PC-3 (cell line): ENCODE results near the gene ATP10A. TPM values are rescaled to one million over a fixed set of nuclear protein-coding genes. Genes with fewer than 3 reads are reported as not detected.

Experiments
- ATAC-seq: fragments of 200-7000 bp; cut with Tn5 transposase; 2 replicates; pipeline ENCODE4 v1.9.1; 2020; ENCODE audit warnings: mild to moderate bottlenecking, moderate library complexity
- BruUV-seq: library from RNA; stranded (reverse); fragments of 400-500 nt; replicated peaks from 2 replicates; lab custom pipeline; 2021; lab: Mats Ljungman, UMichigan
- CTCF ChIA-PET: fragments of 300-600 bp; sonication (Branson Sonifier 250); formaldehyde crosslinking; loops from one replicate; lab custom pipeline; 2022; ENCODE audit warnings: antibody characterized with exemption; lab: Charles Lee
- POLR2A ChIA-PET: fragments of 300-600 bp; sonication (Branson Sonifier 250); formaldehyde crosslinking; loops from one replicate; lab custom pipeline; 2022; ENCODE audit warnings: antibody characterized with exemption; ENCODE audit not compliant: unreplicated experiment; lab: Charles Lee
- DNase-seq: peaks from one replicate; pipeline ENCODE4 v3.0.0-alpha.2; 2015
- H2AFZ ChIP-seq: fragments of 300-600 bp; sonication (generic); 2 replicates; pipeline ENCODE4 v1.6.0; 2016; ENCODE audit warnings: antibody characterized with exemption, low read length
- H3F3A ChIP-seq: fragments of 300-600 bp; sonication (generic); one replicate; pipeline ENCODE4 v1.6.0; 2017; ENCODE audit warnings: antibody characterized with exemption, low read length, control low read depth, mild to moderate bottlenecking; ENCODE audit not compliant: unreplicated experiment
- H3K27ac ChIP-seq: fragments of 300-600 bp; sonication (generic); 2 replicates; pipeline ENCODE4 v1.5.1; 2016; ENCODE audit warnings: mild to moderate bottlenecking, low read length
- H3K27me3 ChIP-seq: fragments of 300-600 bp; sonication (generic); 2 replicates; pipeline ENCODE4 v1.6.1; 2016; ENCODE audit warnings: low read length, mixed read lengths
- H3K36me3 ChIP-seq: fragments of 300-600 bp; sonication (generic); 2 replicates; pipeline ENCODE4 v1.6.1; 2016; ENCODE audit warnings: low read depth, mixed run types, low read length, mixed read lengths
- H3K4me1 ChIP-seq: fragments of 300-600 bp; sonication (generic); 2 replicates; pipeline ENCODE4 v1.5.1; 2016; ENCODE audit warnings: low read length; ENCODE audit not compliant: insufficient read depth
- H3K4me2 ChIP-seq: fragments of 300-600 bp; sonication (generic); 2 replicates; pipeline ENCODE4 v1.6.0; 2016; ENCODE audit warnings: low read length
- H3K4me3 ChIP-seq: fragments of 300-600 bp; sonication (generic); 2 replicates; pipeline ENCODE4 v1.5.1; 2016; ENCODE audit warnings: mild to moderate bottlenecking, low read length, mixed read lengths
- H3K79me2 ChIP-seq: fragments of 300-600 bp; sonication (generic); 2 replicates; pipeline ENCODE4 v1.6.1; 2017; ENCODE audit warnings: low read length, mixed read lengths
- H3K9ac ChIP-seq: fragments of 300-600 bp; sonication (generic); 2 replicates; pipeline ENCODE4 v1.6.0; 2016; ENCODE audit warnings: mild to moderate bottlenecking, low read length
- H3K9me2 ChIP-seq: fragments of 300-600 bp; sonication (generic); replicated peaks from 2 replicates; pipeline ENCODE4 v1.6.1; 2016; ENCODE audit warnings: mixed run types, low read length, mixed read lengths
- H3K9me3 ChIP-seq: fragments of 300-600 bp; sonication (generic); 2 replicates; pipeline ENCODE4 v1.6.1; 2016; ENCODE audit warnings: low read length, mixed read lengths
- H4K20me1 ChIP-seq: fragments of 300-600 bp; sonication (generic); 2 replicates; pipeline ENCODE4 v1.6.1; 2016; ENCODE audit warnings: low read length, mixed read lengths
- EZH2 ChIP-seq: fragments of 300-600 bp; sonication (generic); IDR thresholded peaks from one replicate; pipeline ENCODE4 v1.6.1; 2017; ENCODE audit warnings: antibody characterized with exemption, mild to moderate bottlenecking, low read length; ENCODE audit not compliant: unreplicated experiment
- EZH2phosphoT487 ChIP-seq: fragments of 300-600 bp; sonication (generic); IDR thresholded peaks from 2 replicates; pipeline ENCODE4 v1.6.1; 2018; ENCODE audit warnings: mild to moderate bottlenecking, antibody characterized with exemption, low read length, borderline replicate concordance
- intact Hi-C: fragments of 100-400 bp; cut with micrococcal nuclease; formaldehyde crosslinking; loops from 2 replicates; pipeline ENCODE4 v1.9.0; 2023
- total RNA-seq: library from RNA; depleted of rRNA; stranded (reverse); fragments of >200 nt; gene quantifications from 2 replicates; pipeline ENCODE4 v1.2.3, GENCODE V29; 2014
- TF ChIP-seq, protein P1 (sequence below): fragments of 300-600 bp; sonication (generic); conservative IDR thresholded peaks from 2 replicates; pipeline ENCODE4 v1.5.1; 2017; ENCODE audit warnings: antibody characterized with exemption, low read depth, mild to moderate bottlenecking, low read length

Gene ATP10A
- total RNA-seq, 1 experiment from 2014 or later, result 2.6 TPM

DNA sequence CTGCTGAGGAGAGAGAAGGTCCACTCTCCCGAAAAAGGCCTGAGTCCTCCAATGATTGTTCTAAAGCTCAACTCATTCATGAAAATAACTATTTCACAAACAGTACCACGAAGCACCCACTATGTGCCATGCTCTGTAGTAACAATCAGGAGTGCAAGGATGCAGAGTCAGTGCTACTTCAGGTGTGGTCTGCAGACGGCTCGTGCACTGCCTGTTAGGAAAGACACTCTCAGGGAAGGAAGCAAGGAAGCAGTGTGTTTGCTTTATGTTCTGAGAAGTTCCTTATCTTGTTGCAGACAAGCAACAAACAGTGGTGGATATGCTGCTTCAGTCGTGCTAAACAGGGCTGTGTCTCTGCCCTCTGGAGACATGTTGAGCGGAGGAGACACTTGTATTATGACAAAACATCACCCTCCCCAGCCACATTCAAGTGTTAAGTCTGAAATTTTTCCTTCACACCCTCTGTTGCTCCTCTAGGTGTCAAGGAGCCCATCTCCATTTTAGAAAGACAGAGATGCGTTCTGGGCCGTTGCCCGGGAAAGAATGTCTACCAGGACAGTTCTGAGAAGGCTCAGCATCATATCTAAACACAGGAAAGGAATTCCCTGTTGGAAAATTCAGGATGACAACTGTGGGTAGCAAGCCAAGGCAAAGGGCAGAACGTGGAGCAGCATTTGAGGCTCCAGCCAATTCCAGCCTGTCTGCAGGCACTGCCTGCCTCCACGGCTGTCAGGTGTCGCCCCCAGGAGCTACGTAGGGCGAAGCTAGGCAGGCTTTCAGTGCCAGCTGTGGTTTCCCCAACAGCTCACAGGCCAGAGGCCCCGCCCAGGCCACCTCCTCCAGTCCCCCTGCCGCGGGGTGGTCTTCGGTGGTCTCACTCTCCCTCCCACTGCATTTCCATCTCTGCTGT is 13.4 kb upstream of the ATP10A start:
- Histone ChIP-seq H3K36me3 (no peaks in the 10 kb centered on the region), H3K4me1 (no peaks in the 10 kb centered on the region; the same call in 1 of the 2 replicates), H3K27me3 (no peaks in the 10 kb centered on the region), H3K9ac (no peak overlapping the region), H3K4me2 (no peak overlapping the region), H3K9me2 (no peaks in the 10 kb centered on the region), H4K20me1 (no peaks in the 10 kb centered on the region), H3F3A (no peaks in the 10 kb centered on the region), H2AFZ (no peak overlapping the region), H3K79me2 (no peaks in the 10 kb centered on the region), H3K4me3 (no peak overlapping the region), H3K27ac (no peak overlapping the region), H3K9me3 (no peaks in the 10 kb centered on the region)
- POLR2A ChIA-PET, result no interaction called here
- no TSS peak for BruUV-seq
- intact Hi-C loops, result no loop called here
- DNase-seq (no peak), ATAC-seq (no peak)
- CTCF ChIA-PET, result no interaction called here
- TF ChIP-seq EZH2phosphoT487 (no peak), EZH2 (no peak)
- TF ChIP-seq, protein P1, sequence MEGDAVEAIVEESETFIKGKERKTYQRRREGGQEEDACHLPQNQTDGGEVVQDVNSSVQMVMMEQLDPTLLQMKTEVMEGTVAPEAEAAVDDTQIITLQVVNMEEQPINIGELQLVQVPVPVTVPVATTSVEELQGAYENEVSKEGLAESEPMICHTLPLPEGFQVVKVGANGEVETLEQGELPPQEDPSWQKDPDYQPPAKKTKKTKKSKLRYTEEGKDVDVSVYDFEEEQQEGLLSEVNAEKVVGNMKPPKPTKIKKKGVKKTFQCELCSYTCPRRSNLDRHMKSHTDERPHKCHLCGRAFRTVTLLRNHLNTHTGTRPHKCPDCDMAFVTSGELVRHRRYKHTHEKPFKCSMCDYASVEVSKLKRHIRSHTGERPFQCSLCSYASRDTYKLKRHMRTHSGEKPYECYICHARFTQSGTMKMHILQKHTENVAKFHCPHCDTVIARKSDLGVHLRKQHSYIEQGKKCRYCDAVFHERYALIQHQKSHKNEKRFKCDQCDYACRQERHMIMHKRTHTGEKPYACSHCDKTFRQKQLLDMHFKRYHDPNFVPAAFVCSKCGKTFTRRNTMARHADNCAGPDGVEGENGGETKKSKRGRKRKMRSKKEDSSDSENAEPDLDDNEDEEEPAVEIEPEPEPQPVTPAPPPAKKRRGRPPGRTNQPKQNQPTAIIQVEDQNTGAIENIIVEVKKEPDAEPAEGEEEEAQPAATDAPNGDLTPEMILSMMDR, result no peak

DNA sequence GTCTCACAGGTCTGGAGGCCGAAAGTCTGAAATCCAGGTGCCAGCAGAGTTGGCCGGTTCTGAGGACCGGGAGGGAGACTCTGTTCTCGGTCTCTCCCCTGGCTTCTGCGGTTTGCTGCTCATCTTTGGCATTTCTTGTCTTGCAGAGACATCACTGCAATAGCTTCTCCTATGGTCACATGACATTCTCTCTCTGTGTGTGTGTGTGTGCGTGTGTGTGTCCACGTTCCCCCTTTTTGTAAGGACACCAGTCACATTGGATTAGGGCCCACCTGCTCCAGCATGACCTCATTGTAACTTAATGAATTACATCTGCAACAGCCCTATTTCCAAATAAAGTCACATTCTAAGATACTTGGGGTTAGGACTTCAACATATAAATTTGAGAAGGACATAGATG is 12.4 kb upstream of the ATP10A start:
- Histone ChIP-seq H3K4me1 (no peaks in the 10 kb centered on the region; the same call in 1 of the 2 replicates), H3K27me3 (no peaks in the 10 kb centered on the region), H3K79me2 (no peaks in the 10 kb centered on the region), H3F3A (no peaks in the 10 kb centered on the region), H3K4me2 (no peak overlapping the region), H3K4me3 (no peak overlapping the region), H3K36me3 (no peaks in the 10 kb centered on the region), H2AFZ (no peak overlapping the region), H3K27ac (no peak overlapping the region), H3K9me2 (no peaks in the 10 kb centered on the region), H3K9me3 (no peaks in the 10 kb centered on the region), H3K9ac (no peak overlapping the region), H4K20me1 (no peaks in the 10 kb centered on the region)
- ChIA-PET POLR2A (no interaction called here), CTCF (no interaction called here)
- ATAC-seq (no peak), DNase-seq (no peak)
- intact Hi-C loops, result no loop called here
- no TSS peak for BruUV-seq
- TF ChIP-seq EZH2 (no peak), EZH2phosphoT487 (no peak)
- TF ChIP-seq, protein P1, result no peak

DNA sequence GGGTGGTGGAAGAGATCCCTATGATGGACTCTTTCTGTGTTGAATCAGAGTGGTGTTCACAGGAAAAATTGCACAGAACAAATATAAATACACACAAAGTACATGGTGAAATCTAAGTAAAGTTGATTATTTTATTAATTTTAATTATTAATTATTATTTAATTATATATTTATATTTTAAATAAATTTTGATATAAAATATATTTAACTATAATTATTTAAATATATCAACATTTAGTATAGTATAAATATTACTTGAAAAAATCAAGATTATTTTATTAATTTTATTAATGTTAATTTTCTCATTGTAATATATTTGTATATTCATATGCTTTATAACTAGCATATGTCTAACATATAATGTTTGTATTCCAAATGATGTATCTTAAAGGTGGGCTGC is 11.3 kb upstream of the ATP10A start:
- no peaks in the 10 kb centered on the region for H3K27me3 ChIP-seq
- TF ChIP-seq EZH2 (no peak), EZH2phosphoT487 (no peak)
- TF ChIP-seq, protein P1, result no peak
- no peaks in the 10 kb centered on the region for H4K20me1 ChIP-seq
- no peaks in the 10 kb centered on the region for H3F3A ChIP-seq
- H3K9me3 ChIP-seq, result no peaks in the 10 kb centered on the region
- H2AFZ ChIP-seq, result no peak overlapping the region
- ChIA-PET POLR2A (no interaction called here), CTCF (no interaction called here)
- no peaks in the 10 kb centered on the region for H3K79me2 ChIP-seq
- no peaks in the 10 kb centered on the region; the same call in 1 of the 2 replicates for H3K4me1 ChIP-seq
- H3K36me3 ChIP-seq, result no peaks in the 10 kb centered on the region
- H3K4me3 ChIP-seq, result no peak overlapping the region
- no peaks in the 10 kb centered on the region for H3K9me2 ChIP-seq
- no peak overlapping the region for H3K9ac ChIP-seq
- no peak for ATAC-seq
- no peak overlapping the region for H3K4me2 ChIP-seq
- no peak overlapping the region for H3K27ac ChIP-seq
- no TSS peak for BruUV-seq
- intact Hi-C loops, result no loop called here
- DNase-seq, result no peak
